DMS153 (cell line): Measurements from ENCODE around the gene PSMC5.
A peak's percentile ranks its signal among the peaks of the same experiment; 100 is the strongest.
"Not testable (repeated sequence)": the region's sequence is repeated elsewhere in the genome, so short reads cannot be mapped to it uniquely, and the experiment has no call there.

Source experiments
- DNase-seq: peaks from one replicate; lab custom pipeline; 2025; lab: John Stamatoyannopoulos, UW

PSMC5 gene

DNA sequence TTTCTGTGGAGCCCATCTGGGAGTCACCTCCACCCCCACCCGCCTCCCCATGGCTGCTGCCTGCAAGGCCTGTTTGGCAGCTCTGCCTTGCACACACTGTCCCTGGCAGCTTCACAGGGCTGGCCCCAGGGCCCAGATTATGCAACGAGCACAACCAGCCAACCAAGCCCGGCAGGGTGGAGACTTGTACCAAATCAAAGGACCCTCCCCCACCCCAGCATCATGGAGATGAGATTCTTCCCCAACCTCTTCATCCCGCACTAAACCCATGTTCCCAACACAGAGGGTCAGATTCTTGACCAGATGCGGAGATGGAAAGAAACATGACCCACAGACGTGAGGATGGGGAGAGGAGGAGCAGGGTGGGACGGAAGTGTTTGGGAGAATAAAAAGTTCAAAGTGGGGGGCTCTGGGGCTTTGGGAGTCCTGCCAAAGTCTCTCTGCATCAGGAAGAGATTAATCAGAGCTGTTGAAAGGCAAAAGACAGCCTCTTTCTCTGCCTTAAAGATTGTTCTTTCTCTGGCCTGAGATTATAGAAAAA lies 11.5 kb downstream of the PSMC5 start:
- DNase-seq: peak; percentile 34

DNA sequence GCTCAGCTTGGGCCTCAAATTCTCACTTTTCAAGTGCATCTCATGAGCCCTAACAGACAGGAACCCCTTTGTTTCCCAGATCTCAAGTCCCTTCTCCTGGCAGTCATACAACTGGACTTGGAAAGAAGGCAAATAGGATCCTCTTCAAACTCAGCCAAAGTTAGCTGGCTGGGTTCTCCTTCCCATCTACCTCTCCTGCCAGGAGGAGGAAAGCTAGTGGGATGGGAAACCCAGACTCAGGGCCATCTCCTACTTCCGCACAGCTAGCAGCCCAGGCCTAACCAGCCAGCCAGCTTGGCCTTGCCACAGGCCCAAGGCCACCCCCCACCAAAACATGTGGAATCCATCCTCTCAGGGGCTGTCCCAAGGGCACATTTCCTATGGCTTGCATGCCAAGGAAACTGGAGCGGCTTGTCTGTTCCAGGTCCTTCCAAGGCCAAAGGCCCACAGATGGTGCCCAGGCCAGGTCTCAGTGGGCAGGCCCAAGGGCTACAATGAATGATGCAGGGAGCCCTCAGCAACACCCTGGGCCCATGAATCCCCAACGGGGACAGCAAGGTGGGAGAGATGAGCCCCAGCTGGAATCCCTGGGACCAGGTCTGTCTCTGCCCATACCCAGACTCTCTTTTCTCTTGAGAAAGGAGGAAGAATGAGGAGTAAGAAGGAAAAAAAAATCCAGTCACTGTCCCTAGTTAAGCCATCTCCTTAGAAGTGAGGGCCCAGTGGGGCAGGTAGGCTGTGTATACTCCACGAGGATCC lies 13.5 kb downstream of the PSMC5 start:
- DNase-seq: no peak

DNA sequence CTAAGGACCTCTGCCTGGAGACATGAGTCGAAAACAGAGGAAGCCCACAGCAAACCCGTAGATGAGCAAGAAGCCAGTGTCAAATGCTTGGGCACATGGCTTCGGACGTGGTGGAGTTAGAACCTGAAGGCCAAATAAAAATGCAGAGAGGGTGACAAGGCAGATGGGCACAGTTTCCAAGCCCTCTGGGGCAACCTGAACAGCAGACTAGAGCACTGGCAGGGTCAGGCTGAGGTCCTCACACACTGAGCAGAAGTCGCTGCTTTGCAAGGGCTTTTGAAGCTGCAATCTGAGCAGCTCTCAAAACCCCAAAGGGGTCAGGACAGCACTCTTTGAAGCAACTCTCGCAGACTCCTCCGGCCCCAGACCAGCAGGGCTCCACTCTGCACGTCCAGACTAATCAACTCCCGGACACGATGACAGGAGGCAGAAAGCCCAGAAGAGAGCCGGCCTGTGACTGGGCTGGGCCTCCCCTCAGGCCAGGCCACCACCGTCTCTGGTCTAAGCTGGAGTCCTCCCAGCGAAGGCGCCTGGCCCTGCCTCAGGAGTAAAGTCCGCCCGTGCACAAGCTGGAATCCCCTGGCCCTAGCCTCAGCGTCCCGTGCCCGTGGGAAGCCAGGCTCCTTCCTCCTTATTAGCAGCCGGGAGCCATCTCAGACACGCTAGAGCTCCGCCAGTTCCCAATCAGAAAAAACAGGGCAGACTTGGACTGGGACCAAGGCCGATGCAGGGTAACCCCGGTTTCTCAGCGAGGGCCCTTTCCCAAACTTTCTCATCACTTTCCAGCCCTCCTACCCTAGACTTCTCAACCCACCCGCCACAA lies 14.3 kb downstream of the PSMC5 start:
- DNase-seq: no peak

DNA sequence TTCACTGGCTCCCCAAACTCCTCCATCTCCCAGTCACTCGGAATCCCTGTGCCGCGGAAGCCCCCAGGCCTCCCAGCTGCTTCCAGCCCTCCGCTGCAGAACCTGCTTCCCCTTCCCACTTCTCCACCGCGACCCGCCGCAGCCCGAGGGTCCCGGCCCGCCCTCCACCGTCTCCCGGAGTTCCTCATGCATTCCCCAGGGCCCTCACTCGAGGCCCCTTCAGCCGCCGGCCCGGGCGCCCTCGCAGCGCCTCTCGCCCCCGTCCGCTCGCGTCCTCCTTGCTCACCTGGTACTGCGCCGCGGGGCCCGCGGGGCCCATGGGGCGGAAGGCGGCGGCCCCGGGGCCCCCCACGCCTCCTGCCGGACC lies 14.9 kb downstream of the PSMC5 start:
- no peak for DNase-seq

DNA sequence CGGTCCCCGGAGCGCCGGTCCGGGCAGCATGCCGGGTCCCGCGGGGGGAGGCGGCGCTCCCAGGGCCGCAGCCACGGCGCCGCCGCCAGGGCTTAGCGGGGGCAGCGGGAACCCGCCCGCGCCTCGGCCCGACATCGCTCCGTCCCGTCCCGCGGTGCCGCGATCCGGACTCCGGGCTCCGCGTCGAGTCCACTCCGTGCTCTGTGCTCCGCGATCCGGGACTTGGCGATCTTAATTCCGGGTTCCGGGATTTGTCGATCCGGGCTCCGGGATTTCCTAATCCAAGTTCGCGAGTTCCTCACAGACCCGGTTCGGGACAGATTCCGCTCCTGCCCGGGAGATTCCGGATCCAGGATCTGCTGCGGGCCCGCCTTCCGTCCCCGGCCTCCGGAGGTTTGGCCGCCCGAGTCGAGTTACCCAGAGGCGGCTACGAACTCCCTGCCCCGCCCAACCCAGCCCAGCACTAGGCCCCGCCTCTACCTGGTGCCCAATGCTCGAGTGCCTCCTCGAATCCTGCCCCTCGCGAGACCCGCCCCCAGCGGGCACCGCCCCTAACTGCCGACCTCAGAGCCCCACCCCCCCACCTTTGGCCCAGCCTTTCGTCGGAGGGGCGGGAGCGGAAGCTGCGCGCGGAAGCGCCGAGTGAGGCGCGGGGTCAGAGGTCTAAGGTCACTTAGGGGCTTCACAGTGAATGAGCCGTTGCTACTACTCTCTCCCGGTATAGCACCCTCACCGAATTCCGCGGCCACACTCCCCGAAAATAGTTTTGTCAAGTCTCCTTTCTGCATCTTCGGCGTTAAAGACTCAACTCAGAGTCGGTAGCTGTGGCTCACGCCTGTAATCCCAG lies 15.5 kb downstream of the PSMC5 start, which contains the start of gene SMARCD2:
Gene SMARCD2, minus strand, starts transcription at position 146 of the 847 bp plus-strand sequence. Its CDS starts 11 bp downstream, at position 135.
- peak; percentile 98 for DNase-seq

DNA sequence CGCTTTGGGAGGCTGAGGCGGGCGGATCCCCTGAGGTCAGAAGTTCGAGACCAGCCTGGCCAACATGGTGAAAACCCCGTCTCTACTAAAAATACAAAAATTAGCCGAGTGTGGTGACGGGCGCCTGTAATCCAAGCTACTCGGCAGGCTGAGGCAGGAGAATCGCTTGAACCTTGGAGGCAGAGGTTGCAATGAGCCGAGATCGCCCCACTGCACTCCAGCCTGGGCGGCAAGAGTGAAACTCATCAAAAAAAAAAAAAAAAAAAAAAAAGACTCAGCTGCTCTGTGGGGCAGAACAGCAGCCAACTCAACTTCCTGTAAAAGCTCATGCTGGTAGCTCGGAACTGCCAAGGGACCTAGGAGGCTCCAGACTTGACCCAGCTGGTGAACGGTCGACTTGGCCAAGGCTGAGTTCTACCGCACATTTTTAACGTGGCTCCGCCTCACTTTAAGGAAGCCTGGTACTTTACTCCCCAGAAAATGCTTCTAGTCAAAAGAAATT lies 16.2 kb downstream of the PSMC5 start:
- not testable (repeated sequence) for DNase-seq

DNA sequence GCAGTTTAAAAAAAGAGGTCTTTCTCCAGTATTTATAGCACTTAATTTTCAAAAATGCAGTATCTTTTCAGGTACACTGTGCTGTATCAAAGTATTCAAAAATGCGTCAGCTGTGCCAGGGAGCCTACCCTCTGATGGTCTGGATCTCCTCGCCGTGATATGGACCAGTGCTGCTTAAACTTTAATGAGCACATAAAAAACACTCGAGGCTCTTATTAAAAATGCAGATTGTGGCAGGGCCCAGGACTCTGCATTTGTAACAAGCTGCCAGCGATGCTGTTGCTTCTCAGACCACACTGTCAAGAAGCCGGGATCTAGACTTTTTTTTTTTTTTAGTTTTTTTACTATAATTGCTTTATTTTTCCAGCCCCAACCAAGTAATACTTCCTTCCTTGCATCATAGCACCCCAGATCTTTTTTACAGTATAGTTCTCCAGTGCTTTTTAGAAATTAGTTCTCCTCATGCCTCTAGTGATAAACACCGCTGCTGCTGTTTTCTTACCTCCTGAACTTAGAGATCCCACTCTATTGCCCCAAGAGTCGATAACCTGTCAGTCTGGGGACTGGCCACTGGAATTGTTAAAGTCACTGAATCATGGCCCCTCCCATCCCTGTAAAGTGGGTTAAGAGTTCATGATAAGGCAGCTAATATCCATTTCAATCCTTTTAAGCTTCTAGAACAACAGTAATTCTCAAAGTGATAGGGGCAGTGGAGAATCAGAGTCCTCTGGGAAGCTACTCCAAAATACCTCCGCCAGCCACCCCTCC lies 16.9 kb downstream of the PSMC5 start:
- DNase-seq: no peak

DNA sequence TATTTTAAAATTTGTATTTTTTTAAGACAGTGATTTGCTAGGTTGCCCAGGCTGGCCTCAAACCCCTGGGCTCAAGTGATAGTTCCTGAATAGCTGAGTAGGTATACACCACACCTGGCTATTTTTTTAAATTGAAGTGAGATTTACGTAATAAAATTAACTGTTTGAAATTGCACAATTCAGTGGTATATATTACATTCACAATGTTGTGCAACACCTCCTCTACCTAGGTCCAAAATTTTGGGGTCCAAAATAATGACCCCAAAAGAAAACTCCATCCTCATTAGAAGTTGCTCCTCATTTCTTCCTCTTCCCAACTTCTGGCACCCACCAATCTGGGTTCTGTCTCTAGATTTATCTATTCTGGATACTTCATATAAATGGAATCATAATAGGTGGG lies 18.3 kb downstream of the PSMC5 start:
- no peak for DNase-seq

DNA sequence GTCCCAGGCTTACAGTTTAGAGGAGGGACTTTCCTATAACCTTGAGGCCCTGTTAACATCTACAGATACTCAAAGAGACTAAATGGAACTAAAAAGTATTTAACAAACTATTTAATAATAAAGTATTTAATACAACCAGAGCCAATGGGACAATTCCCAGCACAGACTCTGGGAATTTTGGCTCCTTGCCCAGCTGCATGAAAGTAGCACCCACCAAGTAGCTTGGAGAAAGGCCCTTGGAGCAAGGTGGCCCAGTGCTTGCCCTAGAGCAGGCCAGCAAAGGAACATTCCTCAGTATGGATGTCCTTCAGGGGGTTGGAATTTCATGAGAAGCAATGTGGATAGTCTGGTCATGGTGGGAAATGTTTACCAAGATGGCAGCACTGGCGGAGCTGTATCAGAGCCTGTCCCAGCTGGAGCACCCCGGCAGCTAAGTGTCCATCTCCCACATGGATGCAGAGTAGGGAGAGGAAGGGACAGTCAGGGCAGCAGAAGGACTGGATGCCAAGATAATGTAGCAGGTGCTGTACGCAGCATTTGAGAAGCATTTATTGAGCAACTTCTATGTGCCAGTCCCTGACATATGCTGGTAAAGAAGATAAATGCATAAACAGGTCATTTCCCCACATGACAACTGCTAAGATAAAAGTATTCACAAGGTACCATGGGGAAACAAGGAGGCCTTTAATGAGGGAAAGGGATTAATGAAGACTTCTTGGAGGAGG lies 20.5 kb downstream of the PSMC5 start:
- no peak for DNase-seq

DNA sequence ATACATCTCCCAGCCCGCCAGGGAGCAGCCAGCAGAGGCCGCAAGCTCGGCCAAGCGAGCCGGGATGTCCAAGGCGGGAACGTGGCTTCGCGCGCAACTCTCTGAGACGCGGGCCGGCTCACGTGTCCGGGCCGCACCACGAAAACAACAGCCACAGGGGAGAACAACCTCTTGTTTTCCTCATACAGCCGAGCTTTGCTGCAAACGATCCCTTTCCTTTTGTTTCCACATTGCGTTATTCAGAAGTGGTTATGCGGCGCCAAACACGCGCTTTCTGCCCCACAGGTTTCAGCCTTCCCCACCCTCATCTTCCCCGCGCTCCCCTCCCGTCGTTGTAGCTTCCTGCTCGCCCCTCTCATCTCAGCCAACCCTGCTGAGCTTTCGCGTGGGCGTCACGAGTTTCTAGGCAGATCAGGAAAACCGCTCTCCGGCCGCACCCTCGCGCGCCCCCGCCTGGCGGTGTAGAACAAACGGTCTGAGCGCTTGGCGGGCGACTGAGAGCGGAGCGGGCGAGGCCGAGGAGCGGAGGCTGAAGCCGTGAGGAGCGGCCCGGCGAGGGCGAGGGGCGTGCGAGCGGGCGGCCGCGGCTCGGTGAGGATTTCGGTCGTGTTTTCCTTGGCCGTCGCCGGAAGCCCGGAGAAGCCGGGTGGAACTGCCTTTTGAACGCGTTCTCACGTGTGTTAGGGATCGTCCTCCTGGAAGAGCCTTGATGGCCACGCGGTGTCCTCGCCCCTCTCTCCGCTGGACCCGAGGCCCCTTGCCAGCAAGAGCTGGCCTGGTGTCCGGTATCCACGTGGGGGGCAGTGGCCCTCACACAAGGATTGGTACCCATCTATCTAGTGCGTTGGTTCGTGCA lies 21.8 kb downstream of the PSMC5 start:
- no peak for DNase-seq

DNA sequence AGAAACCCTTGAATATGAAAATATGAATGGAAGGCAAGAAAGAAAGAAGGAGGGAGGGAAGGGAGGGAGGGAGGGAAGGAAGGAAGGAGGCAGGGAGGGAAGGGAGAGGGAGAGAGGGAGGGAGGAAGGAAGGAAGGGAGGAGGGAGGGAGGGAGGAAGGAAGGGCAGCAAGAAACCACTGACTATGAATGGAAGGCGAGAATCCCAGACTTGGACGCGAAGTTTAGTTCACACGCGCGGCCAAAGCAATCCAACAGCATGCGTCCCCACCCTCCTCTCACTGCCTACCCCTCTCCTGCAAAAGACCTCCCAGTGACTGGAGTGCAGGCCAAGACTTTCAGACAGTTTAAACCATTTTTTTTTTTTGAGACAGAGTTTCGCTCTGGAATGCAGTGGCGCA lies 23.2 kb downstream of the PSMC5 start:
- DNase-seq: no peak

DNA sequence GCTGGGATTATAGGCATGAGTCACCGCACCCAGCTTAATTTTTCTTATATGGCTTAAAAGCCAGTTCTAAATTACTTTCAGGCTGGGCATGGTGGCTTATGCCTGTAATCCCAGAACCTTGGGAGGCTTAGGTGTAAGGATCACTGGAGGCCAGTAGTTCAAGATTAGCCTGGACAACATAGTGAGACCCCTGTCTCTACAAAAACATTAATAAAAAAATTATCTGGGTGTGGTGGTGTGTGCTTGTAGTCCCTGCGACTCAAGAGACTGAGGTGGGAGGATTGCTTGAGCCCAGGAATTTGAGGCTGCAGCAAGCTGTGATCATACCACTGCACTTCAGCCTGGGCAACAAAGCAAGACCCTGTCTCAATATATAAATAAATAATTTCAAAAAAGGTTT lies 26.0 kb downstream of the PSMC5 start:
- no peak for DNase-seq

DNA sequence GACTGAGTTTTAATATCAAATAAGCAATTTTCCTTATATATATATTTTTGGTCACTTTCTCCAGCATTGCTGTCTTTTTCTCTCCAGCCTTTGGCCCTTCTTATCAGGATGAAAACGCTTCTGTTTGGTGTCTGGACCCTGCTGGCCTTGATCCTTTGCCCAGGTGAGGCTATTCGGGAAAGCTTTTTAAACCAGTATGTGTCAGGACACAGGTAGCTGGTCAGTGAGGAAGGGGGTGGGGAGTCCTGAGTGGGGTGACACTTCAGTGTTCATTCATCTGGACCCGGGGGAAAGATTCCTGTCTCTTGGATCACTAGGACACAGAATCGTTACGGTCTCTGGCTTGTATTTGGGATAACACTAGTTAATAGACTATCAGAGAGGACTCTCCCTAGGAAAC lies 27.5 kb downstream of the PSMC5 start:
- no peak for DNase-seq

DNA sequence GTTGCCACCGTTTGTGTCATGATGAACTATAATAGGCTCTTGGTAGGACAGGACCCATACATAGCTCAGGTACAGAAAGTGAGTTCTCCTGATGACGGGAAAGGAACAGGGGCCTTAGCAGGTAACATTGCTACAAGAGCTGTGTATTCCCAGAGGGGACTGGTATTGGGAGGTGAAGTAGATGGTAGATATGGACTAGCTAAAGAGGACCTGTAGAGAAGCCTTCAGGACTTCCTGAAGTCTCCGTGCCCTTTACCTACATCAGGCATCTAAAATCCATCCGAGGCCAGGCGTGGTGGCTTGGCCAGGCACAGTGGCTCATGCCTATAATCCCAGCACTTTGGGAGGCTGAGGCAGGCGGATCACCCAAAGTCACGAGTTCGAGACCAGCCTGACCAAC lies 28.0 kb downstream of the PSMC5 start:
- DNase-seq: no peak

DNA sequence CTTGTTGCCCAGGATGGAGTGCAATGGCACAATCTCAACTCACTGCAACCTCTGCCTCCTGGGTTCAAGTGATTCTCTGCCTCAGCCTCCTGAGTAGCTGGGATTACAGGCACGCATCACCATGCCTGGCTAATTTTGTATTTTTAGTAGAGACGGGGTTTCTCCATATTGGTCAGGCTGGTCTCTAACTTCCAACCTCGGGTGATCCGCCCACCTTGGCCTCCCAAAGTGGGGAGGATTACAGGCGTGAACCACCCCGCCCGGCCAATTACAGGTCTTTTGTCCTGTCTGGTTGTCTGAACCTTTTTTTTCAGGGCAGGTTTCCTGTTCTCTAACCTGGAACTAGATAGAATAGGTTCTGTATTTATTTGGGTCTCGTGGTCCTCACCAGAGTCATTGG lies 29.2 kb downstream of the PSMC5 start:
- not testable (repeated sequence) for DNase-seq

DNA sequence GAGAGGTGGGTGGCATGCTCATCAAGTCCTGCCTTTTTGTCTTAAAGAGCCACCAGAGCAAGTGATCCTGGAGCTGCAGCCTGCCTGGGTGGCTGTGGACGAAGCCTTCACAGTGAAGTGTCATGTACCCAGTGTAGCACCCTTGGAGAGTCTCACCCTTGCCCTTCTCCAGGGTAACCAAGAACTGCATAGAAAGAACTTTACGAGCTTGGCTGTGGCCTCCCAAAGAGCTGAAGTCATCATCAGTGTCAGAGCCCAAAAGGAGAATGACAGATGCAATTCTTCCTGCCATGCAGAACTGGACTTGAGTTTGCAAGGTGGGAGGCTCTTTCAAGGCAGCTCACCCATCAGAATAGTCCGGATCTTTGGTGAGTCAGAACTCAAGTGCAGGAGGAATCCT lies 32.0 kb downstream of the PSMC5 start:
- no peak for DNase-seq

DNA sequence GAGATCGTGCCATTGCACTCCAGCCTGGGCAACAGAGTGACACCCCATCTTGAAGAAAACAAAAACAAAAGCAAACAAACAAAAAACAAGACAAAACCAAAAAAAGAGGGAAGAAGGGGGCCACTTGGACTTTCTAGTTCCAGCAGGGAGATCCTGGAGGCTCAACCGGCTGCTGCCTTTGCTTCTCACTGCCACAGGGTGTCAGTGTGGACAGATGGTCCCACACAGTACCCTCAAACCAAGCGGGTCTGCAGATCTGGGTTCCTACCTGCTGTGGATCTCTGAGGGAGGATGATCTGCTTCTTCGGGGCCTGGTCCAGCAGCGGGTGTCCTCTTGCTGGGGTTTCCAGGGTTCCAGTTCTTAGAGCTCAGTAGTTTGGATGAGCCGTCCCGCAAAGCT lies 39.4 kb downstream of the PSMC5 start:
- DNase-seq: not testable (repeated sequence)

DNA sequence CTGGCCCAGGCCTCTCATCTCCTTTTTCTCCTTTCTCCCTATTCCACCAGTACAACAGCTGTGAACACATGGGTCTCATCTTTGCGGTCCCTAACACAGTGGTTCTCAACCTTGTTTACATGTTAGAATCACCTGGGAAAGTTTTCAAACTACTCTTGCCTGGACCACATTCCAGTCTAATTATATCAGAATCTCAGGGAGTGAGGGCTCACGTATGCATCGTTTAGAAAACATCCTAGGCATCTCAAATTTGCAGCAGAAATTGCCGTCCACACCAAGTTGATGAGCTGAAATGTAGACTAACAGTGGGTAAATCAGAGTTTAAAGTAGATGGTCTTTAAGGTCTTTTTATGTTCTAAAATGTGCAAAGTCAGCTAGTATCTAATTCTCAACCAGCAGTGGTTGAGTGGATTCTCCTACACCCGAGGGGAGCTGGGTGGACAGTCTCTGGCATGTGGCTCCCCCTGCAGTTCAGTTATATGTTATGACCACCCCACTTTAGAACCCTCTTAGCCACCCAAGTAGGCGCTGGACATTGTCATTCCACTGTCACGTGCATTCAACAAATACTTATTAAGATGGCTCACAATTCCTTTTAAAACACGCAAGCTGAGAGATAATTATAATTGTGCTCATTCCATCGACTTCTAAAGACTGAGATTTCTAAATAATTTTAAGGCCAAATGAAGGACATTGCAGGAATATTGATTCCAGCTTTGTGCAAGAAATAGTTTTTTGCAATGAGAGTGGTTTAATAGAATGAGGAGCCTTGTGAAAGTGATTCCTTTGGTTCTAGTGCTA lies 42.5 kb downstream of the PSMC5 start:
- not testable (repeated sequence) for DNase-seq

DNA sequence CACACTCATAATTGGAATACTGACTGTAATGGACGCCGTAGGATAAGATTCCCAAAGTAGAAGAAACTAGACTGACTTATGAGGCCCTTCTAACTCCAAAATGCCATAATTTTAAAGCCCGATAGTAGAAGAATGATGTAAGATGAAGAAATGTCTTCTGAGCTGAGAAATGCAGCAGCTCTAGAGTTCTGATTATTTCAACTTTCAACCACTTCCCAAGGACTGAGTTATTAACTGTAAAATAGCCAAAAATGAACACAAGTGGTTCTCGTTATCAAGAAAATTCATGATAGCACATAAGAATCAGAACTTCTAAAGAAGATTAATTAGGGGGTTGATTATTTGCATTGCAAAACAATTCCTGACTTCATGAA lies 43.0 kb downstream of the PSMC5 start:
- not testable (repeated sequence) for DNase-seq
